K562 (cell line): ENCODE results near the gene DNAJB12. TPM values are rescaled to one million over a fixed set of nuclear protein-coding genes. Genes with fewer than 3 reads are reported as not detected.

Experiments used
- AFF4 ChIP-seq: sonication (generic); formaldehyde crosslinking; IDR thresholded peaks from 2 replicates; pipeline ENCODE4 v1.8.0; 2023; ENCODE audit warnings: mild to moderate bottlenecking, missing genetic modification reagents
- ELF1 ChIP-seq: fragments of 200-800 bp; sonication (Bioruptor generic); IDR thresholded peaks from 2 replicates; pipeline ENCODE4 v1.6.1; 2016; ENCODE audit warnings: missing genetic modification characterization, missing compliant biosample characterization
- ELK1 ChIP-seq: sonication (generic); formaldehyde crosslinking; IDR thresholded peaks from 2 replicates; pipeline ENCODE4 v1.8.1; 2022; ENCODE audit warnings: missing genetic modification reagents
- HDAC6 ChIP-seq: IDR thresholded peaks from 2 replicates; pipeline ENCODE4 v1.6.1; 2012; ENCODE audit warnings: low read depth, mild to moderate bottlenecking, control low read depth, inconsistent platforms, low read length, moderate library complexity
- KAT8 ChIP-seq: fragments of 450-650 bp; IDR thresholded peaks from 2 replicates; pipeline ENCODE4 v1.6.1; 2016; ENCODE audit warnings: low read depth, mild to moderate bottlenecking
- MCM5 ChIP-seq: fragments of 450-650 bp; IDR thresholded peaks from 2 replicates; pipeline ENCODE4 v1.6.1; 2016; ENCODE audit warnings: low read depth
- MEF2A ChIP-seq: IDR thresholded peaks from 2 replicates; pipeline ENCODE4 v1.6.1; 2011; ENCODE audit warnings: low read depth, mild to moderate bottlenecking, low read length, moderate library complexity; ENCODE audit not compliant: control insufficient read depth
- NONO ChIP-seq, 2 experiments: fragments of 200-400 bp in 1 of 2; fragments of 450-650 bp in 1 of 2; formaldehyde crosslinking in 1 of 2; IDR thresholded peaks; 2 replicates each; pipeline ENCODE4 v1.6.1; 2017; ENCODE audit warnings: low read depth in 2 of 2, mild to moderate bottlenecking in 2 of 2, moderate library complexity in 2 of 2, low read length in 1 of 2
- NR3C1 ChIP-seq: sonication (generic); formaldehyde crosslinking; IDR thresholded peaks from 2 replicates; pipeline ENCODE4 v1.8.1; 2022; ENCODE audit warnings: missing genetic modification reagents
- PHF8 ChIP-seq: fragments of 200-600 bp; sonication (generic); IDR thresholded peaks from 2 replicates; pipeline ENCODE4 v1.6.1; 2012; ENCODE audit warnings: mixed run types, mild to moderate bottlenecking, inconsistent platforms, low read length, moderate library complexity, borderline replicate concordance
- SMARCB1 ChIP-seq: IDR thresholded peaks from 2 replicates; pipeline ENCODE4 v1.6.1; 2011; ENCODE audit warnings: improper control_type of control experiment, low read depth; ENCODE audit not compliant: insufficient read length
- ZBED1 ChIP-seq: IDR thresholded peaks from 2 replicates; pipeline ENCODE4 v1.6.1; 2014
- ZNF644 ChIP-seq: fragments of 200-800 bp; sonication (Bioruptor generic); IDR thresholded peaks from 2 replicates; pipeline ENCODE4 v1.6.1; 2016; ENCODE audit warnings: low read depth, missing genetic modification characterization, missing compliant biosample characterization
- ZNF668 ChIP-seq: fragments of 250-450 bp; sonication (Bioruptor Pico); IDR thresholded peaks from 2 replicates; pipeline ENCODE4 v1.8.0; 2022; ENCODE audit warnings: mild to moderate bottlenecking, inconsistent platforms
- polyA plus RNA-seq, 8 experiments: library from polyadenylated mRNA; depleted of rRNA in 4 of 8; stranded (reverse) in 5 of 8; unstranded in 3 of 8; fragments of >200 nt; fragmentation: Nextera tagmentation in 2 of 8; fragmentation: Illumina TruSeq in 1 of 8; extraction: Ambion mirVana in 2 of 8; extraction: Trizol in 1 of 8; gene quantifications; 2 replicates each; pipeline versions ENCODE4 v1.2.1 to v1.2.3, GENCODE V29; 2011 to 2014; ENCODE audit warnings: inconsistent platforms in 1 of 8, missing spikeins in 1 of 8
- total RNA-seq, 7 experiments: library from RNA; depleted of rRNA in 6 of 7; stranded (reverse); fragments of >200 nt in 6 of 7; fragmentation: Illumina TruSeq in 2 of 7; extraction: Trizol in 2 of 7; gene quantifications; 2 replicates each; pipeline versions ENCODE4 v1.2.1 to v1.2.3, GENCODE V29; 2011 to 2021; ENCODE audit warnings: low replicate concordance in 1 of 7
- TF ChIP-seq, protein P1 (sequence below), 2 experiments: fragments of 250-450 bp in 1 of 2; fragments of 450-650 bp in 1 of 2; sonication (Bioruptor Pico) in 1 of 2; IDR thresholded peaks; 2 replicates each; pipeline versions ENCODE4 v1.6.1 to v1.8.0; 2016 to 2021; ENCODE audit warnings: mild to moderate bottlenecking in 2 of 2, moderate library complexity in 2 of 2, missing compliant biosample characterization in 1 of 2, missing genetic modification characterization in 1 of 2
- TF ChIP-seq, protein P2 (sequence below): sonication (generic); formaldehyde crosslinking; IDR thresholded peaks from 2 replicates; pipeline ENCODE4 v1.8.0; 2022; ENCODE audit warnings: mild to moderate bottlenecking, low read depth, missing genetic modification reagents
- TF ChIP-seq, protein P3 (sequence below), 2 experiments: fragments of 450-650 bp in 1 of 2; sonication (generic) in 1 of 2; formaldehyde crosslinking in 1 of 2; IDR thresholded peaks in 1 of 2; conservative IDR thresholded peaks in 1 of 2; 2 replicates each; pipeline versions ENCODE4 v1.6.1 to v1.8.1; 2016 to 2023; ENCODE audit warnings: mild to moderate bottlenecking in 2 of 2, moderate library complexity in 2 of 2, inconsistent platforms in 1 of 2, missing genetic modification reagents in 1 of 2
- TF ChIP-seq, protein P4 (sequence below): sonication (generic); formaldehyde crosslinking; IDR thresholded peaks from 2 replicates; pipeline ENCODE4 v1.8.0; 2022; ENCODE audit warnings: missing genetic modification reagents, mild to moderate bottlenecking, borderline replicate concordance

Gene DNAJB12
- total and polyA plus RNA-seq, 9 of the 15 experiments (the other 6 are each of a cell fraction or from before 2014, with no cell fraction given): 3.5 to 31.5 (median 20.3) TPM

- TF ChIP-seq AFF4 (no peak), ELF1 (tag) (no peak), ZNF644 (no peak), HDAC6 (no peak), MCM5 (no peak), KAT8 (no peak), ZNF668 (CRISPR knock-in tag) (peak; percentile 56; the same call in 1 of the 2 replicates), NR3C1 (CRISPR knock-in tag) (no peak), ELK1 (CRISPR knock-in tag) (0 out of 2 replicates have a peak, but pooled peaks have one; percentile 22), NONO (IDR thresholded peaks at IDR 0.05; ENCODE audit: low read depth in 2 of 2, low read length in 1 of 2) (no peak), PHF8 (no peak), ZBED1 (no peak), SMARCB1 (no peak), MEF2A (no peak)
- TF ChIP-seq, protein P1, sequence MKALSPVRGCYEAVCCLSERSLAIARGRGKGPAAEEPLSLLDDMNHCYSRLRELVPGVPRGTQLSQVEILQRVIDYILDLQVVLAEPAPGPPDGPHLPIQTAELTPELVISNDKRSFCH (CRISPR knock-in tag; IDR thresholded peaks at IDR 0.05): no peak
- TF ChIP-seq, protein P1 (tag; IDR thresholded peaks at IDR 0.05): peak; percentile 71
- TF ChIP-seq, protein P2, sequence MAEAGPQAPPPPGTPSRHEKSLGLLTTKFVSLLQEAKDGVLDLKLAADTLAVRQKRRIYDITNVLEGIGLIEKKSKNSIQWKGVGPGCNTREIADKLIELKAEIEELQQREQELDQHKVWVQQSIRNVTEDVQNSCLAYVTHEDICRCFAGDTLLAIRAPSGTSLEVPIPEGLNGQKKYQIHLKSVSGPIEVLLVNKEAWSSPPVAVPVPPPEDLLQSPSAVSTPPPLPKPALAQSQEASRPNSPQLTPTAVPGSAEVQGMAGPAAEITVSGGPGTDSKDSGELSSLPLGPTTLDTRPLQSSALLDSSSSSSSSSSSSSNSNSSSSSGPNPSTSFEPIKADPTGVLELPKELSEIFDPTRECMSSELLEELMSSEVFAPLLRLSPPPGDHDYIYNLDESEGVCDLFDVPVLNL (CRISPR knock-in tag): no peak
- TF ChIP-seq, protein P3, sequence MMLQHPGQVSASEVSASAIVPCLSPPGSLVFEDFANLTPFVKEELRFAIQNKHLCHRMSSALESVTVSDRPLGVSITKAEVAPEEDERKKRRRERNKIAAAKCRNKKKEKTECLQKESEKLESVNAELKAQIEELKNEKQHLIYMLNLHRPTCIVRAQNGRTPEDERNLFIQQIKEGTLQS (IDR thresholded peaks at IDR 0.05): no peak
- TF ChIP-seq, protein P3 (CRISPR knock-in tag; conservative IDR thresholded peaks at IDR 0.05): no peak
- TF ChIP-seq, protein P4, sequence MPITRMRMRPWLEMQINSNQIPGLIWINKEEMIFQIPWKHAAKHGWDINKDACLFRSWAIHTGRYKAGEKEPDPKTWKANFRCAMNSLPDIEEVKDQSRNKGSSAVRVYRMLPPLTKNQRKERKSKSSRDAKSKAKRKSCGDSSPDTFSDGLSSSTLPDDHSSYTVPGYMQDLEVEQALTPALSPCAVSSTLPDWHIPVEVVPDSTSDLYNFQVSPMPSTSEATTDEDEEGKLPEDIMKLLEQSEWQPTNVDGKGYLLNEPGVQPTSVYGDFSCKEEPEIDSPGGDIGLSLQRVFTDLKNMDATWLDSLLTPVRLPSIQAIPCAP: no peak
Observed at GRCh38 chr10:72316748-72317435, 37.8 kb downstream of the DNAJB12 start (continued).
